HepG2 (cell line): Measurements from ENCODE around the gene USP9Y. TPM values are rescaled to one million over a fixed set of nuclear protein-coding genes. Genes with fewer than 3 reads are reported as not detected.

ENCODE experiments used
- ATAC-seq: fragments of 200-7000 bp; cut with Tn5 transposase; 3 replicates; pipeline ENCODE4 v1.9.1; 2020; ENCODE audit warnings: mild to moderate bottlenecking, moderate library complexity
- BruUV-seq: library from RNA; stranded (reverse); fragments of 400-500 nt; replicated peaks from 2 replicates; lab custom pipeline; 2021; lab: Mats Ljungman, UMichigan
- CTCF ChIA-PET: fragments of 300-600 bp; formaldehyde crosslinking; extraction: SDS; loops from one replicate; lab custom pipeline; 2021; ENCODE audit warnings: low total read pairs, inconsistent platforms, low intra/inter-chr PET ratio; lab: Yijun Ruan, JAX
- POLR2A ChIA-PET: fragments of 350-600 bp; sonication (Branson Sonifier 250); formaldehyde crosslinking; loops from one replicate; lab custom pipeline; 2020; ENCODE audit warnings: antibody characterized with exemption, inconsistent platforms; lab: Yijun Ruan, JAX
- DNase-seq: peaks from one replicate; pipeline ENCODE4 v3.0.0-alpha.2; 2015; ENCODE audit warnings: low spot score
- FAIRE-seq: peaks from 3 replicates; lab custom pipeline; 2011; peaks lifted over from hg19 to GRCh38; lab: Jason Lieb, UNC
- H2AFZ ChIP-seq: one replicate; pipeline ENCODE4 v1.6.1; 2011; ENCODE audit warnings: low read length, inconsistent platforms
- H3K27ac ChIP-seq: fragments of 300-600 bp; 3 replicates; pipeline ENCODE4 v1.8.0; 2011; ENCODE audit warnings: mixed run types, mild to moderate bottlenecking, mixed read lengths, low read length, inconsistent platforms; ENCODE audit not compliant: insufficient read depth; ENCODE audit errors: extremely low read length
- H3K27me3 ChIP-seq, 2 experiments: fragments of 200-600 bp in 1 of 2; 2 replicates in 1 of 2; 3 replicates in 1 of 2; pipeline versions ENCODE4 v1.6.0 to v1.8.0; 2011; ENCODE audit warnings: low read length in 2 of 2, mild to moderate bottlenecking in 2 of 2, moderate library complexity in 2 of 2, inconsistent platforms in 1 of 2; ENCODE audit not compliant: insufficient read depth in 2 of 2, control insufficient read depth in 1 of 2
- H3K36me3 ChIP-seq, 2 experiments: fragments of 200-600 bp in 1 of 2; replicated peaks in 1 of 2; 2 replicates in 1 of 2; 3 replicates in 1 of 2; pipeline versions ENCODE4 v1.5.1 to v1.8.0; 2011; ENCODE audit warnings: low read length in 2 of 2, inconsistent platforms in 1 of 2; ENCODE audit not compliant: insufficient read depth in 2 of 2, control insufficient read depth in 1 of 2
- H3K4me1 ChIP-seq: 2 replicates; pipeline ENCODE4 v1.5.1; 2012; ENCODE audit warnings: low read length, inconsistent platforms; ENCODE audit not compliant: insufficient read depth
- H3K4me2 ChIP-seq: 2 replicates; pipeline ENCODE4 v1.6.0; 2011; ENCODE audit warnings: low read depth, low read length, inconsistent platforms
- H3K4me3 ChIP-seq, 3 experiments: fragments of 200-600 bp in 1 of 3; sonication (generic), shearing (Covaris generic) in 1 of 3; replicated peaks in 1 of 3; 2 replicates each; pipeline ENCODE4 v1.5.1; 2011 to 2016; ENCODE audit warnings: low read length in 3 of 3, inconsistent platforms in 2 of 3, low read depth in 2 of 3, mild to moderate bottlenecking in 2 of 3, control low read depth in 1 of 3, mixed read lengths in 1 of 3; ENCODE audit not compliant: insufficient read depth in 1 of 3
- H3K79me2 ChIP-seq: one replicate; pipeline ENCODE4 v1.6.1; 2011; ENCODE audit warnings: low read length, inconsistent platforms; ENCODE audit not compliant: insufficient read depth
- H3K9ac ChIP-seq: 2 replicates; pipeline ENCODE4 v1.6.0; 2011; ENCODE audit warnings: mild to moderate bottlenecking, low read depth, low read length, inconsistent platforms; ENCODE audit not compliant: insufficient read depth
- H3K9me3 ChIP-seq: 2 replicates; pipeline ENCODE4 v1.5.1; 2012; ENCODE audit warnings: mild to moderate bottlenecking, low read length
- H4K20me1 ChIP-seq: 2 replicates; pipeline ENCODE4 v1.6.0; 2011; ENCODE audit warnings: inconsistent platforms, mild to moderate bottlenecking, low read length, moderate library complexity; ENCODE audit not compliant: insufficient read depth
- CSRNP2 ChIP-seq: sonication (generic); formaldehyde crosslinking; conservative IDR thresholded peaks from 2 replicates; pipeline ENCODE4 v1.8.0; 2022; ENCODE audit warnings: low read depth, missing genetic modification reagents
- GABPB1 ChIP-seq: IDR thresholded peaks from 2 replicates; pipeline ENCODE4 v1.6.1; 2016; ENCODE audit warnings: mild to moderate bottlenecking, missing genetic modification reagents, moderate library complexity, missing compliant biosample characterization
- NFE2L2 ChIP-seq: fragments of 150-350 bp; IDR thresholded peaks from 2 replicates; pipeline ENCODE4 v1.6.1; 2014; ENCODE audit warnings: low read length
- POLR2AphosphoS2 ChIP-seq: IDR thresholded peaks from 2 replicates; pipeline ENCODE4 v1.6.1; 2011; ENCODE audit warnings: low read depth, low read length, improper control_type of control experiment
- TBP ChIP-seq: sonication (generic); formaldehyde crosslinking; IDR thresholded peaks from 2 replicates; pipeline ENCODE4 v1.5.0; 2020; ENCODE audit warnings: missing genetic modification reagents
- ZBTB44 ChIP-seq: sonication (generic); formaldehyde crosslinking; IDR thresholded peaks from 2 replicates; pipeline ENCODE4 v1.4.0; 2020; ENCODE audit warnings: missing genetic modification reagents
- ZBTB8A ChIP-seq: sonication (generic); formaldehyde crosslinking; IDR thresholded peaks from 2 replicates; pipeline ENCODE4 v1.4.0; 2020; ENCODE audit warnings: mild to moderate bottlenecking, low read depth, missing genetic modification reagents, borderline replicate concordance
- ZFP90 ChIP-seq: sonication (generic); formaldehyde crosslinking; IDR thresholded peaks from 2 replicates; pipeline ENCODE4 v1.8.0; 2022; ENCODE audit warnings: missing genetic modification reagents, mild to moderate bottlenecking, inconsistent platforms, borderline replicate concordance
- ZMYM4 ChIP-seq: sonication (generic); formaldehyde crosslinking; IDR thresholded peaks from 2 replicates; pipeline ENCODE4 v1.8.1; 2023; ENCODE audit warnings: mild to moderate bottlenecking, missing genetic modification reagents
- ZNF234 ChIP-seq: sonication (generic); formaldehyde crosslinking; conservative IDR thresholded peaks from 2 replicates; pipeline ENCODE4 v1.5.1; 2020; ENCODE audit warnings: mild to moderate bottlenecking, missing genetic modification reagents
- ZNF318 ChIP-seq: sonication (generic); formaldehyde crosslinking; IDR thresholded peaks from 2 replicates; pipeline ENCODE4 v1.4.0; 2020; ENCODE audit warnings: mild to moderate bottlenecking, missing genetic modification reagents
- ZNF543 ChIP-seq: sonication (generic); formaldehyde crosslinking; IDR thresholded peaks from 2 replicates; pipeline ENCODE4 v1.4.0; 2020; ENCODE audit warnings: mild to moderate bottlenecking, missing genetic modification reagents
- ZNF841 ChIP-seq: sonication (generic); formaldehyde crosslinking; IDR thresholded peaks from 2 replicates; pipeline ENCODE4 v1.8.1; 2023; ENCODE audit warnings: missing genetic modification reagents, borderline replicate concordance
- WGBS: methylation state at CpG from one replicate; pipeline ENCODE4 v1.1.6; 2017; ENCODE audit warnings: low lambda C conversion rate; 5-methylcytosine and 5-hydroxymethylcytosine counted together
- in situ Hi-C: cut with HindIII; loops from 2 replicates; pipeline ENCODE4 v1.10.0; 2017; ENCODE audit warnings: low pct_unique_long_range_greater_than_20kb; ENCODE audit not compliant: extremely low pct_ligation_motif_present
- intact Hi-C: fragments of 100-400 bp; cut with micrococcal nuclease; formaldehyde crosslinking; loops from one replicate; pipeline ENCODE4 v1.10.0; 2022; ENCODE audit not compliant: unreplicated experiment
- polyA plus RNA-seq, 8 experiments: library from polyadenylated mRNA; depleted of rRNA in 3 of 8; stranded (reverse) in 7 of 8; unstranded in 1 of 8; fragments of >200 nt; fragmentation: Illumina TruSeq in 4 of 8; extraction: Trizol in 4 of 8; gene quantifications; 2 replicates each; pipeline versions ENCODE4 v1.2.1 to v1.2.3, GENCODE V29; 2011 to 2016; ENCODE audit warnings: low read depth in 4 of 8, missing spikeins in 1 of 8, mixed read lengths in 1 of 8; ENCODE audit not compliant: insufficient read depth in 1 of 8
- total RNA-seq, 5 experiments: library from RNA; depleted of rRNA; stranded (reverse); fragments of >200 nt; fragmentation: Illumina TruSeq; extraction: Trizol; gene quantifications; 2 replicates each; pipeline ENCODE4 v1.2.3, GENCODE V29; 2016; ENCODE audit warnings: low read depth in 1 of 5

The USP9Y gene
- total and polyA plus RNA-seq, 2 of the 13 experiments (the other 11 are each of a cell fraction or from before 2014, with no cell fraction given): 14.6 to 41.9 TPM

- no peak overlapping the region for H3K9ac ChIP-seq
- no peak overlapping the region for H3K4me2 ChIP-seq
- ChIA-PET CTCF (no interaction called here), POLR2A (no interaction called here)
- no peak overlapping the region for H2AFZ ChIP-seq
- intact Hi-C loops (no loop called here), in situ Hi-C loops (no loop called here)
- H3K79me2 ChIP-seq: no peaks in the 10 kb centered on the region
- ATAC-seq: no peak
- no peak overlapping the region for H3K27ac ChIP-seq
- H4K20me1 ChIP-seq: no peaks in the 10 kb centered on the region
- H3K36me3 ChIP-seq: no peaks in the 10 kb centered on the region; a peak in 1 of 5 replicates
- DNase-seq: no peak
- H3K4me1 ChIP-seq: no peaks in the 10 kb centered on the region
- no peak overlapping the region for H3K4me3 ChIP-seq
- no TSS peak for BruUV-seq
- H3K27me3 ChIP-seq: no peaks in the 10 kb centered on the region
- no peaks in the 10 kb centered on the region for H3K9me3 ChIP-seq
- no peak for FAIRE-seq
- 100% methylated on average over 2 of the region's 2 CpGs for WGBS
- no peak for TF ChIP-seq NFE2L2
- TF ChIP-seq ZFP90 (CRISPR knock-in tag): no peak
- TF ChIP-seq ZNF318: no peak
- no peak for TF ChIP-seq ZNF841 (CRISPR knock-in tag)
- no peak for TF ChIP-seq ZBTB8A (CRISPR knock-in tag)
- TF ChIP-seq TBP (CRISPR knock-in tag): no peak
- TF ChIP-seq ZNF234 (CRISPR knock-in tag): no peak
- TF ChIP-seq POLR2AphosphoS2: no peak
- no peak for TF ChIP-seq GABPB1
- TF ChIP-seq ZMYM4 (CRISPR knock-in tag): no peak
- TF ChIP-seq ZBTB44 (CRISPR knock-in tag): no peak
- TF ChIP-seq ZNF543 (CRISPR knock-in tag): no peak
- no peak for TF ChIP-seq CSRNP2 (CRISPR knock-in tag)
Measured at GRCh38 chrY:12837550-12837949, 136.5 kb downstream of the USP9Y start.
